NOMO-1 treated with DMSO at 0.1 percent for 48 hours (cell line): ENCODE measurements around the gene EPHB1.
"Not testable (repeated sequence)": the region's sequence is repeated elsewhere in the genome, so short reads cannot be mapped to it uniquely, and the experiment has no call there.

Experiments
- DNase-seq: peaks from one replicate; lab custom pipeline; 2025; ENCODE audit not compliant: unreplicated experiment; lab: John Stamatoyannopoulos, UW

The EPHB1 gene

GRCh38 chr3:135034891-135035440, 239.9 kb downstream of the EPHB1 start:
- DNase-seq, result no peak

DNA sequence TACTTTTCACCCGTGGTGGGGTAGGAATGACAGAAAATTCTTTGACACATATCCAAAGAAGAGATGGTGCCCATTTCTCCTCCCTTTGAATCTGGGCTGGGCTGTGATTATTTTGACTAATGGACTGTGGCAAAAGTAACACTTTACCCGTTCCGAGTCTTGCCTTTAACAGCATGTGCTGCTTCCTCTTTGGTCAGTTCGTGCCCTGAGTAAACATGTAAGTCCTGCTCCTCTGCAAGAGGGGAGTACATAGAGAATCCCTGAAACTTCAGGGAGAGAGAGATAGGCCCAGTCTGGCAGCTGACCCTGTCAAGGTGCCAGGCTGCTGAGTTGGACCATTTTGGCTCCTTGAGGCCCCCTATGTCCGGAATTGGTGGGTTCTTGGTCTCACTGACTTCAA, 243.1 kb downstream of the EPHB1 start:
- DNase-seq, result no peak

DNA sequence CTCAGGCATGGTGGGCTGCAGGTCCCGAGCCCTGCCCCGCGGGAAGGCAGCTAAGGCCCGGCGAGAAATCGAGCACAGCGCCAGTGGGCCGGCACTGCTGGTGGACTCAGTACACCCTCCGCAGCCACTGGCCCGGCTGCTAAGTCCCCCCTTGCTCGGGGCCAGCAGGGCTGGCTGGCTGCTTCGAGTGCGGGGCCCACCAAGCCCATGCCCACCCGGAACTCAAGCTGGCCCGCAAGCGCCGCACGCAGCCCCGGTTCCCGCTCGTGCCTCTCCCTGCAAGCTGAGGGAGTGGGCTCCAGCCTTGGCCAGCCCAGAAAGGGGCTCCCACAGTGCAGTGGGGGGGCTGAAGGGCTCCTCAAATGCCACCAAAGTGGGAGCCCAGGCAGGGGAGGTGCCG, 244.5 kb downstream of the EPHB1 start:
- DNase-seq, result not testable (repeated sequence)

- no peak for DNase-seq
These were observed 245.5 kb downstream of the EPHB1 start for GRCh38 chr3:135040321-135041240.

DNA sequence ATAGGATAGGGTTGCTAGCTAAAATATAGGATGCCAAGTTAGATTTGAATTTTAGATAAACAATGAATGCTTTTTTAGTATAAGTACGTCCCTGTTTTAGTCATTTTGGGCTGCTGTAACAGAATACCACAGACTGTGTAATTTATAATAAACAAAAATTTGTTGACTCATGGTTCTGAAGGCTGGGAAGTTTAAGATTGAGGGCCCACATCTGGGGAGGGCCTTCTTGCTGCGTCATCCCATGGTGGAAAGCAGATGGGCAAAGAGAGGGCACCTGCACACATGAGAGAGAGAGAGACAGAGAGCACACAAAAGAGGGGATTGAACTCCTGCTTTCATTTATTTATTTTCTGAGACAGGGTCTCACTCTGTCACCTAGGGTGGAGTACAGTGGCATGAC, 246.5 kb downstream of the EPHB1 start:
- DNase-seq, result no peak

- DNase-seq, result no peak
These were observed 252.0 kb downstream of the EPHB1 start for GRCh38 chr3:135047061-135047460.

DNA sequence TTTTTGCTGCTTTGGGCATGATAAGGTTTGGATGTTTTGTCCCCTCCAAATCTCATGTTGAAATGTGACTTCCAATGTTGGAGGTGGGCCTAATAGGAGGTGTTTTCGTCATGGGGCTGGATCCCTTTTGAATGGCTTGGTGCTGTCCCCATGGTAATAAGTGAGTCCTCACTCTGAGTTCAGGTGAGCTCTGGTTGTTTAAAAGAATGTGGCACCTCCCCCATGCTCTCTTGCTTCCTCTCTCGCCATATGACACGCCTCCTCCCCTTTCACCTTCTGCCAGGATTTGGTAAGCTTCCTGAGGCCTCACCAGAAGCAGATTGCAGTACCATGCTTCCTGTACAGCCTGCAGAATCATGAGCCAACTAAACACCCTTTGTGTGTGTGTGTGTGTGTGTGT, 255.5 kb downstream of the EPHB1 start:
- no peak for DNase-seq

DNA sequence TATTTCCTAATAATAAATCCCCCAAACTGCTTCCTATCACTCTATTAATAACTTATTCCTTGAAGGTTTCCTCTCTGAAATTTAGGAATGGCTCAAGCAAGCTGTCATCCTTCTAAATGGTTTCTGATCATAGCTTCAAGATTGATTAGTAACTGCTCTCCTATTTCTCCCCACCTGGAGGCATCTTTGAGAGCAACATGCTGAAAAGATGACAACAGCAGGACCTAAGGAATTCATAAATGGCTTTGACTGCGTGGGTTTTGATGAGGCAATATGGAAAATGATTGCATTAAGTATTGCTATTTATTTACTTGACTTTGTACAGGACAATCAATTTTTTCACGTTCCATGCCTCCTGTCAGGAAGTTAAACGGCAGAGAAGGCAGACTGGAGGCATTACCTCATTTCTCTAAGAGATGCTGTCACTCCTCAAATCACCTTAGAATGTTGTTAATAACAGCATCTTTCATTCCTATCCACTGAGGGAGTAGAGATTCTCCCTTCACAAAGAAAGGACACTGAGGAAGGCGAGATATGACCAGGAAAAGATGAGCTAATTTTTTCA, 256.4 kb downstream of the EPHB1 start:
- DNase-seq, result no peak

DNA sequence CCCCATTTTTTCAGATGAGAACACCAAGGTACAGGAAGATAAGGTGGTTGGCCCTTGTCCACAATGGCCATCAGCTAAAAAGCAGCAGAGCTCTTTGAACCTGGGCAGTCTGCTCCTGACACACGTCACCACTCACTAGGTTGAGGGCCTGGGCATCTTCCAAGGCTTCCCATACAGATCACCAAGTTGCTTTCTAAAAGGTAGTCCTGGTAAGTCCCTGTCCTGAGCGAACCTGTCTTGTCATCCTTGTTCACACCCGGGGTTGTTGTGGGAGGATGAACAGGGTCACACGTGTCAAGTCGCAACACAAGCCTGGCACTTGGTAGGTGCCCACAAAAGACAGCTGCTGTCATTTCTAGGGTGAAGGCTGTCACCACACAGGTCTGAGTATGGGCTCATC, 260.4 kb downstream of the EPHB1 start:
- no peak for DNase-seq

DNA sequence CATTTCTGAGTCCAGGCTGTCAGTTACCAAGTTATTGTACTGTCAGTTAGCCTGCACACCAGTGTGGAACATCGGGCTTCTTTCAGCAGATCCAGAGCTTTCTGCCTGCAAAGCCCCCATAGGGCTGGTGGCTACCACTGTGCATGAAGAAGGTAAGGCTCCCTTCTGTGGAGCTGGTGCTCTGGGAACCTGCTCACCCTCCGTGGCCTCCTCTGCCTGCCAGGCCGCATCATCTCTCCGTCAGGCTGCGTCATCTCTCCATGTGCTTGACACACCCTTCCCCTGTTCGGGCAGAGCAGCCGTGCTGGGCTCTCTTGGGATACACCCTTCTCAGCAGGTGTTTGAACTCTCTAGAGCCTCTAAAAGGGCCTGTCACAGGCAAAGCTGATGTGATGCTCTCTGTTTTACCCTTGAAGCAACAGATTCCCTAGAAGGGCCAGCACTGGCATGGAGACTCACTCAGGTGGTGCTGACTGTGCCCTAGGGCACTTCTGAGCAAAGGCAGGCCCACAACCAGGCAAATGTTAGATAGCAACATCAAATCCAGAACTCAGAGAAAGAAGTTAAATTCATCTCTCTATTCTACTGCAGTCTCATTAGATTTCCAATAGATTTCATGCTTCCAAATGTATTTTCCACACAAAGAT, 261.1 kb downstream of the EPHB1 start:
- DNase-seq, result no peak

- DNase-seq, result no peak
These were observed 261.8 kb downstream of the EPHB1 start for GRCh38 chr3:135056733-135057310.

GRCh38 chr3:135057996-135058395, 262.9 kb downstream of the EPHB1 start:
- DNase-seq, result no peak

- no peak for DNase-seq
These were observed 264.5 kb downstream of the EPHB1 start for GRCh38 chr3:135059580-135059979.

DNA sequence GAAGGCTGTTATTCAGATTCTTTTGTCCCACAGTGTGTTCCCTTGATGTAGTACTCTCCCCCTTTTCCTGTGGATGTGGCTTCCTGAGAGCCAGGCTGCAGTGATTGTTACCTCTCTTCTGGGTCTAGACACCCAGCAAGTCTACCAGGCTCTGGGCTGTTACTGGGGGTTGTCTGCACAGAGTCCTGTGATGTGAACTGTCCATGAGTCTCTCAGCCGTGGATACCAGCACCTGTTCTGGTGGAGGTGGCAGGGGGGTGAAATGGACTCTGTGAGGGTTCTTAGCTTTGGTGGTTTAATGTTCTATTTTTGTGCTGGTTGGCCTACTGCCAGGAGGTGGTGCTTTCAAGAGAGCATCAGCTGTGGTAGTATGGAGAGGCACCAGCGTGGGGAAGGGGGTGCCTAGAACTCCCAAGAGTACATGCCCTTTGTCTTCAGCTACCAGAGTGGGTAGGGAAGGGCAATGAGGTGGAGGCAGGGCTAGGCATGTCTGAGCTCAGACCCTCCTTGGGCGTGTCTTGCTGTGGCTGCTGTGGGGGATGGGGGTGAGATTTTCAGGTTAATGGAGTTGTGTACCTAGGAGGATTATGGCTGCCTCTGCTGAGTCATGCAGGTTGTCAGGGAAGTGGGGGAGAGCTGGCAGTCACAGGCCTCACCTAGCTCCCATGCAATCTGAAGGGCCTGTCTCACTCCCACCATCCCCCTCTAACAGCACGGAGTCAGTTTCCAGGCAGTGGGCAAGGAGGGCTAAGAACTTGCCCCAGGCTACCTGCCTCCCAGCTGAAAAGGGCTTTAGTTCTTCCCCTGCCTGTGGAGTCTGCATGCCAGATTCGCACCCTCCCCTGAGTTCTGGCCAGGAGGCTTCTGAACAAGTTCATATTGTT, 272.0 kb downstream of the EPHB1 start:
- not testable (repeated sequence) for DNase-seq

DNA sequence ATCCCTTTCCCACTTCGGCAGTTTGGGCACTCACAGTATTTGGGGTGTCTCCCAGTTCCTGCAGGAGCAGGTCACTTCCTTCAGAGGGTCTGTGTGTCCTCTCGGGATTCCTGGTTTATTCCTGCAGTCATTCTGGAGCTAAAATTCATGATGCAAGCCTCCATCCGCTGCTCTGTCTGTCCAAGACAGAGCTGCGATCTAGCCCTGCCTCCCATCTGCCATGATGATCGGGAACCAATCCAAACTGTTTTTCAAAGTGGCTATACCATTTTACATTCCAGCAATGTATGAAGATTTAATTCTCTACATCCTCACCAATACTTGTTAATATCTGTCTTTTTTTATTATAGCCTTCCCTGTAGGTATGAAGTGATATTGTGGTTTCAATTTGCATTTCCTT, 273.0 kb downstream of the EPHB1 start:
- DNase-seq, result no peak

GRCh38 chr3:135069406-135069805, 274.3 kb downstream of the EPHB1 start:
- DNase-seq, result no peak

GRCh38 chr3:135071483-135071882, 276.4 kb downstream of the EPHB1 start:
- DNase-seq, result no peak

DNA sequence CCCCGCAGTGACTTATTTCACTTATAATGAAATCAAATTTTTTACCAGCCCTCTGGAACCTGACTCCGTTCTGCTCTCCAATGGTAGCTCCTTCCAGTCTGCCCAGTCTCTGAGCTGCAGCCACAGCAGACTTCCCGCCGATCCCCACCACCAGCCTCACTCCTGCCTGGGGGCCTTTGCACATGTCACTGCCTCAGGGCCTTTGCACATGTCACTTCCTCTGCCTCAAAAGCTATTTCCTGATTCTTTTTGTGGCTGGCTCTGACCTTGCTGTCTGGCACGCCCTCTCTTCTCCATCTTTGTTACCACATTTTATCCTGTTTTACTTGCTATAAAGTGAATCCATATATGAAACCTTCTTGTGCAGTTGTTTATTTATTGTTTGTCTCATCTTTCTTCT, 277.4 kb downstream of the EPHB1 start:
- no peak for DNase-seq

DNA sequence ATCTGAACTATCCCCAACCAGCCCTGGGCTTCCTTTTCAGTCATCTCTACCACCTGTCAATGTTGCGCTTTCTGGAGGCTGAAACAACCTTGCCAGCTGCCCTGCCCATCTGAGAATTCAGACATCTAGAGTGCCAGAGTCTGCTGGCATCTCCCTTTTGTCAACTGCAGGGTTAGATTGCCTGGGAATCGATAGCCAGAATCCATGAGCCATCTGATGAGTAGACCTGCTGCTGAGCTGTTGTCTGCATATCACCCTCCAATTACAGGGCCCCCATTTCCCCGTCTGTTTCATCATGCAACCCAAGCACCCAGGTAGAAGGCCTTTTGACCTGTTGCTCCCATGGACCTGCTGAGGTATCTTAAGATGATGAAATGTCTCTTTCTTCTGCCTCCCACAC, 280.1 kb downstream of the EPHB1 start:
- DNase-seq, result no peak

DNA sequence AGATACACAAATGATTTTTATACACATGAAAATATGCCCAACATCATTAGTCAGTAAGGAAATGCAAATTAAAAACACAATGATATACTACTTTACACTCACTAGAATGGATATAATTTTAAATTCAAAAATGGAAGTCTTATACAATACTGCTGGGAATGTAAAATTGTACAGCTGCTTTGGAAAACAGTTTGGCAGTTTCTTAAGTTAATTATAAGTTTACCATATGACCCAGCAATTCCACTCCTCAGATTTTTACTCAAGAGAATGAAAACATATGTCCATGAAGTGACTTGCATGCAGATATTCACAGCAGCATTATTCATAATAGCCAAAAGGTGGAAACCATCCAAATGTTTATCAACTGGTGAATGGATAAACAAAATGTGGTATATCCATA, 281.3 kb downstream of the EPHB1 start:
- no peak for DNase-seq

DNA sequence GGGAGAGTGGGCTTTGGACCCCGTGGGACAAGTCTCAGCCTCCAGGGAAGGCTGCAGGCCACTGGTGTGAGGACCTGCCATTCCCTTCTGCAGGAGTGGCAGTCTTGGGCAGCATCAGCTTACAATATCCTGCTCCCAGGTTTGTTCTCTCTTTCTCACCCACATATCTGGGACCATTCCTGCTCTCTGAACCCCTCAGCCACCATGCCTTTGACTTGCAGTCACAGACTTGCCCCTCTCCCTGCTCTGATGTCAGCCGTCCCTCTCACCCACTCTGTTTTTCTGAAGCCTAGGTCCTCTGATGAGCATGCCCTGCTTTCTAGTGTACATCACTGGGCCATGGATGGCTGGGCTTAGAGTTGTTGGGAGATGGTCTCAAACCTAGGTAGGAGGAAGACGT, 282.1 kb downstream of the EPHB1 start:
- DNase-seq, result no peak
